CD4-positive, alpha-beta T cell (primary cell): ENCODE measurements around the gene ARHGEF10L. TPM values are rescaled to one million over a fixed set of nuclear protein-coding genes. Genes with fewer than 3 reads are reported as not detected.

ENCODE experiments used
- ATAC-seq: fragments of 200-7000 bp; cut with Tn5 transposase; one replicate; pipeline ENCODE4 v1.10.0; 2022; ENCODE audit warnings: mild to moderate bottlenecking; ENCODE audit not compliant: poor library complexity
- CTCF ChIA-PET: fragments of 350-600 bp; sonication (Branson Sonifier 250); formaldehyde crosslinking; loops from one replicate; lab custom pipeline; 2021; ENCODE audit warnings: antibody characterized with exemption, inconsistent platforms; lab: Charles Lee
- POLR2A ChIA-PET: fragments of 350-600 bp; sonication (Branson Sonifier 250); formaldehyde crosslinking; loops from one replicate; lab custom pipeline; 2021; ENCODE audit warnings: antibody characterized with exemption, inconsistent platforms; lab: Charles Lee
- DNase-seq, 14 experiments: peaks; one replicate each; pipeline ENCODE4 v3.0.0-alpha.2; 2013 to 2020; ENCODE audit warnings: mixed read lengths in 2 of 14
- H3K27ac ChIP-seq, 2 donors: one replicate each; pipeline versions ENCODE4 v1.5.1 to v1.7.0; 2013; ENCODE audit warnings: low read length in 2 of 2, low read depth in 1 of 2, mild to moderate bottlenecking in 1 of 2
- H3K27me3 ChIP-seq, 2 experiments: 1 replicate in 1 of 2; 2 replicates in 1 of 2; pipeline versions ENCODE4 v1.6.1 to v1.7.0; 2013; ENCODE audit warnings: low read length in 2 of 2, control low read depth in 1 of 2, mild to moderate bottlenecking in 1 of 2, moderate library complexity in 1 of 2; ENCODE audit not compliant: insufficient read depth in 2 of 2, control insufficient read depth in 1 of 2
- H3K36me3 ChIP-seq: one replicate; pipeline ENCODE4 v1.6.1; 2013; ENCODE audit warnings: low read length, control low read depth; ENCODE audit not compliant: insufficient read depth
- H3K4me1 ChIP-seq: one replicate; pipeline ENCODE4 v1.6.1; 2013; ENCODE audit warnings: low read length, control low read depth; ENCODE audit not compliant: insufficient read depth
- H3K4me3 ChIP-seq: one replicate; pipeline ENCODE4 v1.5.1; 2013; ENCODE audit warnings: mild to moderate bottlenecking, low read length, moderate library complexity
- H3K9me3 ChIP-seq, 2 experiments: 1 replicate in 1 of 2; 2 replicates in 1 of 2; pipeline versions ENCODE4 v1.6.1 to v1.7.0; 2013; ENCODE audit warnings: low read length in 2 of 2, mild to moderate bottlenecking in 2 of 2, control low read depth in 1 of 2, moderate library complexity in 1 of 2; ENCODE audit not compliant: control insufficient read depth in 1 of 2, insufficient read depth in 1 of 2
- H3K27ac Mint-ChIP-seq: one replicate; pipeline ENCODE4 v1.8.0; 2020; ENCODE audit warnings: mixed read lengths
- H3K27me3 Mint-ChIP-seq: one replicate; pipeline ENCODE4 v1.8.0; 2021; ENCODE audit warnings: mixed read lengths
- H3K36me3 Mint-ChIP-seq: one replicate; pipeline ENCODE4 v1.8.0; 2021; ENCODE audit warnings: low read depth, mixed read lengths
- H3K4me1 Mint-ChIP-seq: one replicate; pipeline ENCODE4 v1.8.0; 2021; ENCODE audit warnings: low read depth, mixed read lengths
- H3K4me3 Mint-ChIP-seq: one replicate; pipeline ENCODE4 v1.8.0; 2020; ENCODE audit warnings: mild to moderate bottlenecking, mixed read lengths
- H3K9me3 Mint-ChIP-seq: one replicate; pipeline ENCODE4 v1.8.0; 2020; ENCODE audit warnings: mixed read lengths
- CTCF ChIP-seq: fragments of 200-600 bp; IDR thresholded peaks from one replicate; pipeline ENCODE4 v1.8.0; 2022; ENCODE audit warnings: antibody characterized with exemption, mild to moderate bottlenecking
- intact Hi-C, 2 experiments: fragments of 100-400 bp; cut with DNase I in 1 of 2; cut with micrococcal nuclease in 1 of 2; formaldehyde crosslinking; loops; one replicate each; pipeline versions ENCODE4 v1.15.1 to v1.9.0; 2023 to 2025; cut with DNase I, micrococcal nuclease
- total RNA-seq, 174 experiments: library from RNA in 2 of 174; stranded (reverse) in 2 of 174; gene quantifications; one replicate each; pipeline ENCODE4 v1.2.3 and lab custom pipeline; 2021 to 2026

Gene ARHGEF10L
- total RNA-seq, 2 experiments from 2014 or later = 0.11 to 0.22 TPM

DNA sequence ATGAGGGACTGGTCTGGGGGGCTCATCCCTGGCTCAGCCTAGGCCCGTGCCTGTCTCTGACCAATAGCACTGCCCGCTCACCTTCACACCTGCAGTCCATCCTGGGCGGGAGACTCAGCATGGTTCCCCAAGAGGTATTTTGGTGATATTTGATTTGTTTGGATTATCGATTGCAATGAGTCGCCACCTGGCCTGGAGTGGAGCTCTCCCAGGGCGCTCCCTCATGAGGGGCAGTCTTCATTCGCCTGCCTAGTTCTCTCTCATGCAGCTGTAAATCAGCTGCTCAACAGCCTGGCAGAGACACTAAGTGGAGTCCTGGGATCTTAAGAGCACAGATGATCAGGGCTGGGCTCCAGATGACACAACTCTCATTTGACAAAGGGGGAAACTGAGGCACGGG lies 125.6 kb downstream of the ARHGEF10L start:
- H3K9me3 ChIP-seq = no peaks in the 10 kb centered on the region
- no peak overlapping the region for H3K27ac ChIP-seq
- no peaks in the 10 kb centered on the region for H3K4me1 ChIP-seq
- POLR2A ChIA-PET = no interaction called here
- CTCF ChIA-PET = no interaction called here
- Mint-ChIP-seq H3K27me3 (no peaks in the 10 kb centered on the region), H3K36me3 (no peaks in the 10 kb centered on the region), H3K4me3 (no peak overlapping the region), H3K4me1 (no peaks in the 10 kb centered on the region), H3K27ac (no peak overlapping the region), H3K9me3 (no peaks in the 10 kb centered on the region)
- no peak overlapping the region for H3K4me3 ChIP-seq
- no peaks in the 10 kb centered on the region for H3K36me3 ChIP-seq
- TF ChIP-seq CTCF = no peak
- intact Hi-C loops = no loop called here
- ATAC-seq = no peak
- no peak for DNase-seq
- H3K27me3 ChIP-seq = no peaks in the 10 kb centered on the region

DNA sequence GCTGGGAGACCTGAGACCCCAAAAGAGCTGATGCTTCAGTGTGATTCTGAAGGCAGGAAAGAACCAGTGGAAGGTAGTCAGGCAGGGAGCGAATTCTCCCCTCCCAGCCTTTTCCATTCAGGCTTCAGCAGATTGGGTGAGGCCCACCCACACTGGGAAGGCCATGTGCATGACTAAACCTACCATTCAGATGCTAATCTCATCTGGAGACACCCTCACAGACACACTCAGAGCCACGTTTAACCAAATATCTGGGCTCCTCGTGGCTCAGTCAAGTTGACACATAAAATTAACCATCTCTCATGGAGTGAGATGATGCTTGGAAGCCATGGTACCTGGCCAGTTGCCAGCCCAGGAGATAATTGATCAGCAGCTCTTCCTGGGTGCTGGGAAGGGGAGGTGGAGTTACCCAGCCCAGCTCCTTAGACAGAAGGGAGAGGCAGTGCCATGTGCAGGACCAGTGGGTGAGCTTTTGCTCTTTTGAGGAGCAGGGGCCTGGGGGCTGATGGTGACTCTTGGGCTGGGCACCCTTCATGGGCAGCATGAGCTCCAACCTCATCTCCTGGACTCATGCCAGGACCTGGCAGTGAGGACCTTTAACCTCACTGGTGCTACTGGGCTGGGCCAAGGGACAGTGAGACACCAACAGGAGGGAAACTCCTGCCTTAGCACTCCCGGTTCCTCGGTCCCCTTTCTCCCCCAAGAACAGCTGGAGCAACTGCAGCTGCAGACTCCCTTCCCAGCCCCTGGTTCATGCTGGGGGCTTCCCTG lies 126.6 kb downstream of the ARHGEF10L start:
- Mint-ChIP-seq H3K36me3 (no peaks in the 10 kb centered on the region), H3K4me1 (no peaks in the 10 kb centered on the region), H3K4me3 (no peak overlapping the region), H3K27ac (no peak overlapping the region), H3K27me3 (no peaks in the 10 kb centered on the region), H3K9me3 (no peaks in the 10 kb centered on the region)
- ChIA-PET POLR2A (no interaction called here), CTCF (no interaction called here)
- no peak for ATAC-seq
- H3K4me3 ChIP-seq = no peak overlapping the region
- H3K36me3 ChIP-seq = no peaks in the 10 kb centered on the region
- no peak overlapping the region for H3K27ac ChIP-seq
- no peaks in the 10 kb centered on the region for H3K4me1 ChIP-seq
- no peaks in the 10 kb centered on the region for H3K9me3 ChIP-seq
- intact Hi-C loops = no loop called here
- DNase-seq = no peak
- TF ChIP-seq CTCF = no peak
- no peaks in the 10 kb centered on the region for H3K27me3 ChIP-seq

DNA sequence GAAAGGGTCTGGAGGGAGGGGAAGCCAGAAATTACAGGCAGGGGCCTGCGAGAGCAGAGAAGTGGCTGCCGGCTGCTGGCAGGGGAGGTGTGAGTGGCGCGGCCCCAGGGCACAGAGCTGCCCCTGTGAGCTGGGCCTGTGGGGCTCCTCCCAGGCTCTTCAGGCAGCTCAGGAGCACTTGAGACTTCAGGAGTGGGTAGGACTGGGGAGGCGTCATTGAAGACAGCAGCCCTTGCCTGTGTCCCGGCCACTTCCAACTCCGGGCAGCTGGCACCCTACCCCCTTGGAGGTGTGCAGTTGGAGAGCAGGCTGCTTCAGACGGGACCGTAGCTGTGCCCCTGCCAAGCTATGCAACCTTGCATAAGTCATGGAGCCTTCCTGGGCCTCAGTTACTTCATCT lies 128.1 kb downstream of the ARHGEF10L start:
- intact Hi-C loops = no loop called here
- Histone ChIP-seq H3K4me3 (no peak overlapping the region), H3K27me3 (no peaks in the 10 kb centered on the region), H3K9me3 (no peaks in the 10 kb centered on the region), H3K36me3 (no peaks in the 10 kb centered on the region), H3K4me1 (no peaks in the 10 kb centered on the region), H3K27ac (no peak overlapping the region)
- no peaks in the 10 kb centered on the region for H3K4me1 Mint-ChIP-seq
- no peak for TF ChIP-seq CTCF
- ChIA-PET CTCF (no interaction called here), POLR2A (no interaction called here)
- H3K36me3 Mint-ChIP-seq = no peaks in the 10 kb centered on the region
- no peak for ATAC-seq
- no peak overlapping the region for H3K4me3 Mint-ChIP-seq
- H3K27me3 Mint-ChIP-seq = no peaks in the 10 kb centered on the region
- DNase-seq = no peak
- H3K27ac Mint-ChIP-seq = no peak overlapping the region
- no peaks in the 10 kb centered on the region for H3K9me3 Mint-ChIP-seq
